Neural cell (in vitro differentiated cells): Measurements from ENCODE around the gene COL2A1. TPM values are rescaled to one million over a fixed set of nuclear protein-coding genes. Genes with fewer than 3 reads are reported as not detected.

Experiments used
- H2AFZ ChIP-seq: fragments of 200-600, 300-800 bp; sonication (generic), shearing (Covaris generic); 2 replicates; pipeline ENCODE4 v1.6.0; 2014; ENCODE audit warnings: low read depth, mild to moderate bottlenecking, antibody characterized with exemption, low read length, moderate library complexity
- H3F3A ChIP-seq: fragments of 200-600 bp; shearing (Covaris generic); 2 replicates; pipeline ENCODE4 v1.6.1; 2016; ENCODE audit warnings: mild to moderate bottlenecking, moderate library complexity, mixed read lengths, antibody characterized with exemption, low read length; ENCODE audit not compliant: insufficient read depth, poor library complexity, severe bottlenecking
- H3K27ac ChIP-seq: fragments of 200-600, 300-800 bp; sonication (generic), shearing (Covaris generic); 2 replicates; pipeline ENCODE4 v1.5.1; 2014; ENCODE audit warnings: mild to moderate bottlenecking, low read length, moderate library complexity
- H3K27me3 ChIP-seq: fragments of 300-800, 200-600 bp; sonication (generic), shearing (Covaris generic); 2 replicates; pipeline ENCODE4 v1.6.0; 2014; ENCODE audit warnings: mild to moderate bottlenecking, low read depth, low read length, moderate library complexity; ENCODE audit not compliant: insufficient read depth
- H3K36me3 ChIP-seq: fragments of 300-800, 200-600 bp; sonication (generic), shearing (Covaris generic); 2 replicates; pipeline ENCODE4 v1.5.1; 2014; ENCODE audit warnings: mild to moderate bottlenecking, antibody characterized with exemption, low read length, moderate library complexity; ENCODE audit not compliant: insufficient read depth
- H3K4me2 ChIP-seq: fragments of 300-800, 200-600 bp; sonication (generic), shearing (Covaris generic); 2 replicates; pipeline ENCODE4 v1.6.0; 2014; ENCODE audit warnings: mild to moderate bottlenecking, low read length
- H3K4me3 ChIP-seq: fragments of 300-800, 200-600 bp; sonication (generic), shearing (Covaris generic); 2 replicates; pipeline ENCODE4 v1.5.1; 2014; ENCODE audit warnings: mild to moderate bottlenecking, low read length, moderate library complexity
- H3K79me2 ChIP-seq: fragments of 200-600 bp; shearing (Covaris generic); replicated peaks from 2 replicates; pipeline ENCODE4 v1.6.0; 2014; ENCODE audit warnings: mild to moderate bottlenecking, low read length, moderate library complexity; ENCODE audit not compliant: insufficient read depth
- H3K9ac ChIP-seq: fragments of 300-800, 200-600 bp; sonication (generic), shearing (Covaris generic); 2 replicates; pipeline ENCODE4 v1.6.1; 2016; ENCODE audit warnings: mild to moderate bottlenecking, low read length, mixed read lengths
- H3K9me2 ChIP-seq: fragments of 200-600 bp; shearing (Covaris generic); 2 replicates; pipeline ENCODE4 v1.6.1; 2016; ENCODE audit warnings: mild to moderate bottlenecking, low read length, mixed read lengths; ENCODE audit not compliant: insufficient read depth
- H3K9me3 ChIP-seq: fragments of 200-600, 300-800 bp; sonication (generic), shearing (Covaris generic); 2 replicates; pipeline ENCODE4 v1.6.1; 2016; ENCODE audit warnings: mild to moderate bottlenecking, mixed run types, low read length, moderate library complexity, mixed read lengths
- H4K20me1 ChIP-seq: fragments of 200-600 bp; shearing (Covaris generic); 2 replicates; pipeline ENCODE4 v1.6.1; 2016; ENCODE audit warnings: mild to moderate bottlenecking, mixed run types; ENCODE audit not compliant: insufficient read depth
- EP300 ChIP-seq: fragments of 450-650 bp; conservative IDR thresholded peaks from 2 replicates; pipeline ENCODE4 v1.6.1; 2014; ENCODE audit warnings: antibody characterized with exemption, mild to moderate bottlenecking, moderate library complexity; ENCODE audit not compliant: poor library complexity, severe bottlenecking
- EZH2 ChIP-seq: fragments of 200-600, 300-800 bp; shearing (Covaris generic), sonication (generic); IDR thresholded peaks from 2 replicates; pipeline ENCODE4 v1.6.1; 2014; ENCODE audit warnings: antibody characterized with exemption, low read length, borderline replicate concordance, mild to moderate bottlenecking; ENCODE audit not compliant: insufficient read depth, poor library complexity, severe bottlenecking
- MXI1 ChIP-seq: fragments of 450-650 bp; conservative IDR thresholded peaks from 2 replicates; pipeline ENCODE4 v1.6.1; 2014; ENCODE audit warnings: antibody characterized with exemption, mild to moderate bottlenecking; ENCODE audit not compliant: poor library complexity, severe bottlenecking
- POLR2AphosphoS5 ChIP-seq: IDR thresholded peaks from 2 replicates; pipeline ENCODE4 v1.6.1; 2012
- RAD21 ChIP-seq: fragments of 450-650 bp; conservative IDR thresholded peaks from 2 replicates; pipeline ENCODE4 v1.6.1; 2014; ENCODE audit warnings: antibody characterized with exemption, mild to moderate bottlenecking, moderate library complexity
- SMC3 ChIP-seq: fragments of 450-650 bp; conservative IDR thresholded peaks from 2 replicates; pipeline ENCODE4 v1.6.1; 2014; ENCODE audit warnings: antibody characterized with exemption, mild to moderate bottlenecking, moderate library complexity; ENCODE audit not compliant: poor library complexity
- TAF1 ChIP-seq: IDR thresholded peaks from 2 replicates; pipeline ENCODE4 v1.6.1; 2012; ENCODE audit warnings: low read depth
- polyA plus RNA-seq: library from polyadenylated mRNA; depleted of rRNA; stranded (reverse); fragments of >200 nt; gene quantifications from 2 replicates; pipeline ENCODE4 v1.2.3, GENCODE V29; 2014
- TF ChIP-seq, protein P1 (sequence below): IDR thresholded peaks from 2 replicates; pipeline ENCODE4 v1.6.1; 2012; ENCODE audit warnings: borderline replicate concordance
- TF ChIP-seq, protein P2 (sequence below): fragments of 450-650 bp; IDR thresholded peaks from 2 replicates; pipeline ENCODE4 v1.5.1; 2014; ENCODE audit warnings: antibody characterized with exemption, mild to moderate bottlenecking, moderate library complexity; ENCODE audit not compliant: poor library complexity, severe bottlenecking

Gene COL2A1
- polyA plus RNA-seq, 1 donor from 2014 or later = 1.3 TPM

DNA sequence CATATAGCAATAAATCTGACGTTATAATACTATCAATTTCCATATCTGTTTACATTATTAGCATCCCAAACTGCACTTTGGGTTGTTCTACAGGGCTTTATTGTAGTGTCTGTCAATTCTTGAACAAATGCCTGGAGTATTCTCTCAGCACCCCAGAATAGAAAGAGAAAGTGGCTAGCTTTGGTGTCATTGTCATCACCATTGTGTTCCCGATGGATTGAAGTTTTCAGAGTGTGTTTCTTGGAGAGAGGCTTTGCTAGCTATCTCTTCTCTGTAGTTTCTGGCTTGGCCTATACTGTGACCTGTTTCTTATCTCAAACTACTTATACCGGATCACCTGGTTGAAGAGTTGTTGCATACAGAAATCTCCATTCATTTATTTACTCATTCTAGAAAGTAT, 34.4 kb downstream of the COL2A1 start:
- H3K36me3 ChIP-seq = peaks cover 3% of the 10 kb centered on the region
- no peaks in the 10 kb centered on the region for H3F3A ChIP-seq
- no peaks in the 10 kb centered on the region for H3K27me3 ChIP-seq
- H4K20me1 ChIP-seq = no peaks in the 10 kb centered on the region
- no peak for TF ChIP-seq TAF1
- TF ChIP-seq, protein P1, sequence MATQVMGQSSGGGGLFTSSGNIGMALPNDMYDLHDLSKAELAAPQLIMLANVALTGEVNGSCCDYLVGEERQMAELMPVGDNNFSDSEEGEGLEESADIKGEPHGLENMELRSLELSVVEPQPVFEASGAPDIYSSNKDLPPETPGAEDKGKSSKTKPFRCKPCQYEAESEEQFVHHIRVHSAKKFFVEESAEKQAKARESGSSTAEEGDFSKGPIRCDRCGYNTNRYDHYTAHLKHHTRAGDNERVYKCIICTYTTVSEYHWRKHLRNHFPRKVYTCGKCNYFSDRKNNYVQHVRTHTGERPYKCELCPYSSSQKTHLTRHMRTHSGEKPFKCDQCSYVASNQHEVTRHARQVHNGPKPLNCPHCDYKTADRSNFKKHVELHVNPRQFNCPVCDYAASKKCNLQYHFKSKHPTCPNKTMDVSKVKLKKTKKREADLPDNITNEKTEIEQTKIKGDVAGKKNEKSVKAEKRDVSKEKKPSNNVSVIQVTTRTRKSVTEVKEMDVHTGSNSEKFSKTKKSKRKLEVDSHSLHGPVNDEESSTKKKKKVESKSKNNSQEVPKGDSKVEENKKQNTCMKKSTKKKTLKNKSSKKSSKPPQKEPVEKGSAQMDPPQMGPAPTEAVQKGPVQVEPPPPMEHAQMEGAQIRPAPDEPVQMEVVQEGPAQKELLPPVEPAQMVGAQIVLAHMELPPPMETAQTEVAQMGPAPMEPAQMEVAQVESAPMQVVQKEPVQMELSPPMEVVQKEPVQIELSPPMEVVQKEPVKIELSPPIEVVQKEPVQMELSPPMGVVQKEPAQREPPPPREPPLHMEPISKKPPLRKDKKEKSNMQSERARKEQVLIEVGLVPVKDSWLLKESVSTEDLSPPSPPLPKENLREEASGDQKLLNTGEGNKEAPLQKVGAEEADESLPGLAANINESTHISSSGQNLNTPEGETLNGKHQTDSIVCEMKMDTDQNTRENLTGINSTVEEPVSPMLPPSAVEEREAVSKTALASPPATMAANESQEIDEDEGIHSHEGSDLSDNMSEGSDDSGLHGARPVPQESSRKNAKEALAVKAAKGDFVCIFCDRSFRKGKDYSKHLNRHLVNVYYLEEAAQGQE = no peak
- no peak for TF ChIP-seq SMC3
- TF ChIP-seq MXI1 = no peak
- TF ChIP-seq EP300 = no peak
- TF ChIP-seq EZH2 = no peak
- TF ChIP-seq POLR2AphosphoS5 = no peak
- no peak for TF ChIP-seq RAD21
- TF ChIP-seq, protein P2, sequence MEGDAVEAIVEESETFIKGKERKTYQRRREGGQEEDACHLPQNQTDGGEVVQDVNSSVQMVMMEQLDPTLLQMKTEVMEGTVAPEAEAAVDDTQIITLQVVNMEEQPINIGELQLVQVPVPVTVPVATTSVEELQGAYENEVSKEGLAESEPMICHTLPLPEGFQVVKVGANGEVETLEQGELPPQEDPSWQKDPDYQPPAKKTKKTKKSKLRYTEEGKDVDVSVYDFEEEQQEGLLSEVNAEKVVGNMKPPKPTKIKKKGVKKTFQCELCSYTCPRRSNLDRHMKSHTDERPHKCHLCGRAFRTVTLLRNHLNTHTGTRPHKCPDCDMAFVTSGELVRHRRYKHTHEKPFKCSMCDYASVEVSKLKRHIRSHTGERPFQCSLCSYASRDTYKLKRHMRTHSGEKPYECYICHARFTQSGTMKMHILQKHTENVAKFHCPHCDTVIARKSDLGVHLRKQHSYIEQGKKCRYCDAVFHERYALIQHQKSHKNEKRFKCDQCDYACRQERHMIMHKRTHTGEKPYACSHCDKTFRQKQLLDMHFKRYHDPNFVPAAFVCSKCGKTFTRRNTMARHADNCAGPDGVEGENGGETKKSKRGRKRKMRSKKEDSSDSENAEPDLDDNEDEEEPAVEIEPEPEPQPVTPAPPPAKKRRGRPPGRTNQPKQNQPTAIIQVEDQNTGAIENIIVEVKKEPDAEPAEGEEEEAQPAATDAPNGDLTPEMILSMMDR = no peak
- no peak overlapping the region for H2AFZ ChIP-seq
- no peak overlapping the region for H3K9ac ChIP-seq
- no peaks in the 10 kb centered on the region for H3K79me2 ChIP-seq
- no peaks in the 10 kb centered on the region for H3K9me3 ChIP-seq
- H3K9me2 ChIP-seq = no peaks in the 10 kb centered on the region
- no peak overlapping the region for H3K27ac ChIP-seq
- no peak overlapping the region for H3K4me3 ChIP-seq
- H3K4me2 ChIP-seq = no peak overlapping the region

DNA sequence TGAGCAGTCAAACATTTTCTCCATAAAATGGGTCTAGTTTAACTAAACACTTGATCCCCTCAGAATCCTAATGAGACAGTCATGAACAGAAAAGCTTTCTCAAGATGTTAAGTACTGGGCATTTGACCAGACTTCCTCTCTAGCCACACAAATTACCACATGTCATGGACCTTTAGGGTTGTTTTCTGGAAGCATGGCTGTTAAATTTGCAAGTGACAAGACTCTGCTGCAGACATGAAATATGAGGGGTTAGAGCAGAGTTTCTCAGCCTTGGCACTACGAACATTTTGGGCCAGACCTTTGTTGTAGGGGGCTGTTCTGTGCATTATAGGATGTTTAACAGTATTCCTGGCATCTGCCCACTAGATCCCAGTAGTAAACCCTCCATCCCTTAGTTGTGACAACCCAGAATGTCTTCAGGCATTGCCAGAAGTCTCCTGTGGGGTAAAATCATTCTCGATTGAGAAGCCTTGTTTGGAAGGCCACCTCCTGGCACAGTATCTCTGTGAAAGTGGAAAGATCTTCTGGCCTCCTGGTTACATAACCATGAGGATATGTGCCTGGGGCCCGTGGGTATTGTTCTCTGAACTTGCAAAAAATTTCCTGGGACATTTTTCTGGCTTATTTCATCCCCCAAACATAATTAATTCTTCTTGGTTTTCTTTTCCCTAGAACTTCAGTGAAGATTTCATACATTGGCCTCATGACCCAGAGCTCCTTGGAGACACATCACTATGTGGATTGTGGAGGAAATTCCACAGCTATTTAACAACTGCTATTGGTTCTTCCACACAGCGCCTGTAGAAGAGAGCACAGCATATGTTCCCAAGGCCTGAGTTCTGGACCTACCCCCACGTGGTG, 36.6 kb downstream of the COL2A1 start:
- Histone ChIP-seq H3K9me3 (no peaks in the 10 kb centered on the region), H3K79me2 (no peaks in the 10 kb centered on the region), H3K9me2 (no peaks in the 10 kb centered on the region), H2AFZ (no peak overlapping the region), H4K20me1 (no peaks in the 10 kb centered on the region), H3K4me2 (no peak overlapping the region), H3F3A (no peaks in the 10 kb centered on the region), H3K27me3 (no peaks in the 10 kb centered on the region), H3K27ac (no peak overlapping the region), H3K36me3 (peaks cover 3% of the 10 kb centered on the region), H3K4me3 (no peak overlapping the region), H3K9ac (no peak overlapping the region)
- TF ChIP-seq, protein P1 = no peak
- TF ChIP-seq MXI1 (no peak), EP300 (no peak), EZH2 (no peak), POLR2AphosphoS5 (no peak), RAD21 (no peak)
